BJ (cell line): ENCODE measurements around the gene DAPK2. TPM values are rescaled to one million over a fixed set of nuclear protein-coding genes. Genes with fewer than 3 reads are reported as not detected.

Source experiments
- CTCF ChIA-PET: fragments of 350-600 bp; formaldehyde crosslinking; extraction: SDS; loops from one replicate; lab custom pipeline; 2021; ENCODE audit warnings: antibody characterized with exemption, inconsistent platforms; lab: Yijun Ruan, JAX
- POLR2A ChIA-PET: fragments of 300-600 bp; sonication (Branson Sonifier 250); formaldehyde crosslinking; extraction: SDS; loops from one replicate; lab custom pipeline; 2021; ENCODE audit warnings: antibody characterized with exemption; lab: Charles Lee
- DNase-seq: peaks from one replicate; pipeline ENCODE4 v3.0.0-alpha.2; 2011; ENCODE audit warnings: low read depth
- H3K27me3 ChIP-seq: 2 replicates; pipeline ENCODE4 v1.6.0; 2011; ENCODE audit warnings: low read length; ENCODE audit not compliant: control insufficient read depth, insufficient read depth
- H3K36me3 ChIP-seq: 2 replicates; pipeline ENCODE4 v1.5.1; 2011; ENCODE audit warnings: low read length; ENCODE audit not compliant: control insufficient read depth, insufficient read depth
- H3K4me3 ChIP-seq: 2 replicates; pipeline ENCODE4 v1.5.1; 2011; ENCODE audit warnings: low read depth, mild to moderate bottlenecking, control low read depth, low read length
- CTCF ChIP-seq: IDR thresholded peaks from 2 replicates; pipeline ENCODE4 v1.5.1; 2011; ENCODE audit warnings: low read depth, mild to moderate bottlenecking, control low read depth, inconsistent platforms, low read length, moderate library complexity; ENCODE audit not compliant: insufficient read depth
- polyA plus RNA-seq: library from polyadenylated mRNA; depleted of rRNA; stranded (reverse); fragments of >200 nt; gene quantifications from 2 replicates; pipeline ENCODE4 v1.2.3, GENCODE V29; 2011

The DAPK2 gene
- polyA plus RNA-seq, 1 experiment = 12.4 TPM

- Histone ChIP-seq H3K36me3 (no peaks in the 10 kb centered on the region), H3K27me3 (no peaks in the 10 kb centered on the region), H3K4me3 (no peak overlapping the region)
- POLR2A ChIA-PET = no interaction called here
- DNase-seq = no peak
- CTCF ChIA-PET = interaction anchor here (0.5 to 4.0 kb wide), 35 partner anchors 9 to 335 kb away, joined by 3 to 17 read pairs (median 4); partner anchors contain the start of gene DAPK2
- TF ChIP-seq CTCF = peak; percentile 94
Measured at GRCh38 chr15:63945007-63945788, 101.1 kb downstream of the DAPK2 start.

- CTCF ChIA-PET = interaction anchor here (0.8 to 4.0 kb wide), 17 partner anchors 10 to 120 kb away, joined by 3 to 17 read pairs (median 5); partner anchors contain the start of gene DAPK2
- TF ChIP-seq CTCF = no peak
Measured at GRCh38 chr15:63944681-63944955, 101.7 kb downstream of the DAPK2 start.

GRCh38 chr15:63943829-63944680 is 102.2 kb downstream of the DAPK2 start:
- H3K4me3 ChIP-seq = no peak overlapping the region
- CTCF ChIA-PET = interaction anchor here (0.8 to 4.0 kb wide), 11 partner anchors 11 to 106 kb away, joined by 3 to 17 read pairs (median 4); partner anchors contain the start of gene DAPK2
- DNase-seq = no peak
- POLR2A ChIA-PET = no interaction called here
- no peak for TF ChIP-seq CTCF
- no peaks in the 10 kb centered on the region for H3K27me3 ChIP-seq
- no peaks in the 10 kb centered on the region for H3K36me3 ChIP-seq

More at GRCh38 chr15:63944681-63944955, 101.7 kb downstream of the DAPK2 start:
- Histone ChIP-seq H3K27me3 (no peaks in the 10 kb centered on the region), H3K36me3 (no peaks in the 10 kb centered on the region), H3K4me3 (no peak overlapping the region)
- POLR2A ChIA-PET = no interaction called here
- DNase-seq = no peak

- ChIA-PET POLR2A (no interaction called here), CTCF (interaction anchor here (1.1 to 1.4 kb wide), 2 partner anchors 10 to 30 kb away, joined by 3 to 8 read pairs; no protein-coding TSS in a partner anchor)
- no peaks in the 10 kb centered on the region for H3K27me3 ChIP-seq
- no peak for DNase-seq
- TF ChIP-seq CTCF = no peak
- H3K36me3 ChIP-seq = no peaks in the 10 kb centered on the region
- H3K4me3 ChIP-seq = no peak overlapping the region
Measured at GRCh38 chr15:63942486-63943365, 103.6 kb downstream of the DAPK2 start.
